ENCODE measurements around the gene CALN1. TPM values are rescaled to one million over a fixed set of nuclear protein-coding genes. Genes with fewer than 3 reads are reported as not detected.

Gene CALN1
- polyA plus RNA-seq, 1 donor (not counting 4 experiments of a cell fraction or from before 2014, with no cell fraction given), result not detected

- FAIRE-seq, result no peak
- TF ChIP-seq, protein P1, sequence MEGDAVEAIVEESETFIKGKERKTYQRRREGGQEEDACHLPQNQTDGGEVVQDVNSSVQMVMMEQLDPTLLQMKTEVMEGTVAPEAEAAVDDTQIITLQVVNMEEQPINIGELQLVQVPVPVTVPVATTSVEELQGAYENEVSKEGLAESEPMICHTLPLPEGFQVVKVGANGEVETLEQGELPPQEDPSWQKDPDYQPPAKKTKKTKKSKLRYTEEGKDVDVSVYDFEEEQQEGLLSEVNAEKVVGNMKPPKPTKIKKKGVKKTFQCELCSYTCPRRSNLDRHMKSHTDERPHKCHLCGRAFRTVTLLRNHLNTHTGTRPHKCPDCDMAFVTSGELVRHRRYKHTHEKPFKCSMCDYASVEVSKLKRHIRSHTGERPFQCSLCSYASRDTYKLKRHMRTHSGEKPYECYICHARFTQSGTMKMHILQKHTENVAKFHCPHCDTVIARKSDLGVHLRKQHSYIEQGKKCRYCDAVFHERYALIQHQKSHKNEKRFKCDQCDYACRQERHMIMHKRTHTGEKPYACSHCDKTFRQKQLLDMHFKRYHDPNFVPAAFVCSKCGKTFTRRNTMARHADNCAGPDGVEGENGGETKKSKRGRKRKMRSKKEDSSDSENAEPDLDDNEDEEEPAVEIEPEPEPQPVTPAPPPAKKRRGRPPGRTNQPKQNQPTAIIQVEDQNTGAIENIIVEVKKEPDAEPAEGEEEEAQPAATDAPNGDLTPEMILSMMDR (optimal IDR thresholded peaks at IDR 0.05 in 1 of 3, IDR thresholded peaks at IDR 0.05 in 1 of 3, conservative IDR thresholded peaks at IDR 0.05 in 1 of 3; ENCODE audit: extremely low read depth in 1 of 3, insufficient read depth in 2 of 3, low read length in 3 of 3), result no peak
- TF ChIP-seq EZH2 (IDR thresholded peaks at IDR 0.05; ENCODE audit: low read length), result no peak
- no peaks in the 10 kb centered on the region for H3K79me2 ChIP-seq (ENCODE audit: control insufficient read depth, insufficient read depth, low read length)
- no peak overlapping the region for H2AFZ ChIP-seq (ENCODE audit: control insufficient read depth, low read length)
- DNase-seq (ENCODE audit: low read depth, low spot score), result no peak
- H3K27ac ChIP-seq (ENCODE audit: control insufficient read depth, insufficient read depth, low read length), result no peak overlapping the region
- dilution Hi-C loops (cut with MboI; ENCODE audit: extremely low pct_ligation_motif_present, low sequenced_read_pairs), result no loop called here
- no peaks in the 10 kb centered on the region for H3K9me3 ChIP-seq (ENCODE audit: control insufficient read depth, low read depth, low read length)
- no peaks in the 10 kb centered on the region for H3K4me1 ChIP-seq (ENCODE audit: control insufficient read depth, extremely low read depth, insufficient read depth, low read length)
- no peaks in the 10 kb centered on the region for H3K9me1 ChIP-seq (ENCODE audit: control insufficient read depth, extremely low read depth, insufficient read depth, low read length)
- H3K27me3 ChIP-seq (ENCODE audit: control insufficient read depth, extremely low read depth, insufficient read depth, low read length), result no peaks in the 10 kb centered on the region
- no peaks in the 10 kb centered on the region for H4K20me1 ChIP-seq (ENCODE audit: control insufficient read depth, extremely low read depth, insufficient read depth, low read length)
- no peak overlapping the region for H3K4me2 ChIP-seq (ENCODE audit: control insufficient read depth, extremely low read depth, insufficient read depth, low read depth, low read length)
- no peak overlapping the region for H3K4me3 ChIP-seq (ENCODE audit: control insufficient read depth in 2 of 3, extremely low read depth in 1 of 3, insufficient read depth in 2 of 3, low read depth in 1 of 3, low read length in 3 of 3)
- no peak overlapping the region for H3K9ac ChIP-seq (ENCODE audit: control insufficient read depth, extremely low read depth, insufficient read depth, low read length)
- no peaks in the 10 kb centered on the region for H3K36me3 ChIP-seq (ENCODE audit: control insufficient read depth in 2 of 2, extremely low read depth in 1 of 2, insufficient read depth in 2 of 2, low read length in 2 of 2)
These were observed 104.6 kb downstream of the CALN1 start for GRCh38 chr7:72307566-72307965.

DNA sequence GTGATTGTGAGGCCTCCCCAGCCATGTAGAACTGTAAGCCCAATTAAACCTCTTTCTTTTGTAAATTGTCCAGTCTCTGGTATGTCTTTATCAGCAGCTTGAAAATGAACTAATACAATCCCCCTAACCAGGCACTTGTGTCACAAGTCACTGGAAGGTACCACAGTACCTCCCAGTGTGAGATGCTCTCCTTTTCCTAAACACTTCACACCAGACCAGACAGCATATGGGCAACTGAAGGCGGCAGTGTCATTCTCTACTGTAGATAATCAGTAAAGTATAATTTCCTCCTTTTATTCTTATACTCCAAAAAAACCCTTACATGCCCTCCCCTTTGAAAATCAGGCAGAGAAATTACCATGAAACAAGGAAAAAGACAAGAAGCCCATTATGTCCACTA lies 113.2 kb downstream of the CALN1 start:
- H3K9me1 ChIP-seq (ENCODE audit: control insufficient read depth, extremely low read depth, insufficient read depth, low read length), result no peaks in the 10 kb centered on the region
- FAIRE-seq (no peak), DNase-seq (ENCODE audit: low read depth, low spot score) (no peak)
- H3K27ac ChIP-seq (ENCODE audit: control insufficient read depth, insufficient read depth, low read length), result no peak overlapping the region
- no peak overlapping the region for H3K4me2 ChIP-seq (ENCODE audit: control insufficient read depth, extremely low read depth, insufficient read depth, low read depth, low read length)
- dilution Hi-C loops (cut with MboI; ENCODE audit: extremely low pct_ligation_motif_present, low sequenced_read_pairs), result no loop called here
- H2AFZ ChIP-seq (ENCODE audit: control insufficient read depth, low read length), result no peak overlapping the region
- no peaks in the 10 kb centered on the region for H3K4me1 ChIP-seq (ENCODE audit: control insufficient read depth, extremely low read depth, insufficient read depth, low read length)
- H3K79me2 ChIP-seq (ENCODE audit: control insufficient read depth, insufficient read depth, low read length), result no peaks in the 10 kb centered on the region
- no peaks in the 10 kb centered on the region for H4K20me1 ChIP-seq (ENCODE audit: control insufficient read depth, extremely low read depth, insufficient read depth, low read length)
- no peak overlapping the region for H3K9ac ChIP-seq (ENCODE audit: control insufficient read depth, extremely low read depth, insufficient read depth, low read length)
- H3K9me3 ChIP-seq (ENCODE audit: control insufficient read depth, low read depth, low read length), result no peaks in the 10 kb centered on the region
- H3K36me3 ChIP-seq (ENCODE audit: control insufficient read depth in 2 of 2, extremely low read depth in 1 of 2, insufficient read depth in 2 of 2, low read length in 2 of 2), result no peaks in the 10 kb centered on the region
- no peaks in the 10 kb centered on the region for H3K27me3 ChIP-seq (ENCODE audit: control insufficient read depth, extremely low read depth, insufficient read depth, low read length)
- no peak overlapping the region for H3K4me3 ChIP-seq (ENCODE audit: control insufficient read depth in 2 of 3, extremely low read depth in 1 of 3, insufficient read depth in 2 of 3, low read depth in 1 of 3, low read length in 3 of 3)
- TF ChIP-seq EZH2 (IDR thresholded peaks at IDR 0.05; ENCODE audit: low read length), result no peak
- TF ChIP-seq, protein P1 (optimal IDR thresholded peaks at IDR 0.05 in 1 of 3, IDR thresholded peaks at IDR 0.05 in 1 of 3, conservative IDR thresholded peaks at IDR 0.05 in 1 of 3; ENCODE audit: extremely low read depth in 1 of 3, insufficient read depth in 2 of 3, low read length in 3 of 3), result no peak
